ENCODE measurements around the gene LCE3B.

LCE3B gene

GRCh38 chr1:152658649-152659048 lies 45.0 kb downstream of the LCE3B start:
- DNase-seq (ENCODE audit: low read depth): no peak

- DNase-seq (ENCODE audit: low read depth): no peak
Observed at GRCh38 chr1:152663098-152663497, 49.5 kb downstream of the LCE3B start, which contains the start of gene LCE2D. LCE2D (plus strand) TSS chr1:152663380; CDS start chr1:152664106, 726 bp downstream.

Measured in activated T-helper 9 cell treated with anti-CD3 and anti-CD28 coated beads, Interleukin-2, amount 50 U/mL, for 16 hours (primary cell).